K562 (cell line): ENCODE results near the gene FAM193A. TPM values are rescaled to one million over a fixed set of nuclear protein-coding genes. Genes with fewer than 3 reads are reported as not detected.

ENCODE experiments used
- ATAC-seq: fragments of 200-7000 bp; cut with Tn5 transposase; 3 replicates; pipeline ENCODE4 v1.9.1; 2020; ENCODE audit warnings: moderate library complexity
- BruUV-seq: library from RNA; stranded (reverse); fragments of 400-500 nt; replicated peaks from 2 replicates; lab custom pipeline; 2021; lab: Mats Ljungman, UMichigan
- CTCF ChIA-PET: fragments of 300-600 bp; formaldehyde crosslinking; extraction: SDS; loops from one replicate; lab custom pipeline; 2021; ENCODE audit warnings: low intra/inter-chr PET ratio; lab: Yijun Ruan, JAX
- POLR2A ChIA-PET: fragments of 300-600, 350-650 bp; sonication (Branson Sonifier 250); formaldehyde crosslinking; extraction: SDS; loops from one replicate; lab custom pipeline; 2021; ENCODE audit warnings: antibody characterized with exemption, inconsistent platforms; lab: Yijun Ruan, JAX
- DNase-seq, 4 experiments: peaks; one replicate each; pipeline versions ENCODE4 v3.0.0 to v3.0.0-alpha.2; 2011 to 2018; ENCODE audit warnings: low spot score in 3 of 4, mixed read lengths in 3 of 4; ENCODE audit errors: extremely low read depth in 1 of 4
- FAIRE-seq: peaks from 2 replicates; lab custom pipeline; 2011; peaks lifted over from hg19 to GRCh38; lab: Jason Lieb, UNC
- H2AFZ ChIP-seq: 2 replicates; pipeline ENCODE4 v1.6.0; 2011; ENCODE audit warnings: low read depth, low read length, control low read depth, inconsistent platforms
- H3K27ac ChIP-seq: fragments of 200-600 bp; 3 replicates; pipeline ENCODE4 v1.8.0; 2011; ENCODE audit warnings: low read depth, mild to moderate bottlenecking, control low read depth, inconsistent platforms, low read length, moderate library complexity, mixed read lengths; ENCODE audit errors: extremely low read depth
- H3K27me3 ChIP-seq, 2 experiments: fragments of 300-600 bp in 1 of 2; 2 replicates in 1 of 2; 3 replicates in 1 of 2; pipeline versions ENCODE4 v1.6.0 to v1.8.0; 2011; ENCODE audit warnings: inconsistent platforms in 2 of 2, low read length in 2 of 2, mild to moderate bottlenecking in 1 of 2, mixed read lengths in 1 of 2, moderate library complexity in 1 of 2; ENCODE audit not compliant: control insufficient read depth in 2 of 2, insufficient read depth in 2 of 2
- H3K36me3 ChIP-seq: fragments of 300-600 bp; 3 replicates; pipeline ENCODE4 v1.8.0; 2011; ENCODE audit warnings: mild to moderate bottlenecking, low read length, inconsistent platforms; ENCODE audit not compliant: control insufficient read depth, insufficient read depth
- H3K4me1 ChIP-seq, 2 experiments: fragments of 200-600 bp in 1 of 2; replicated peaks in 1 of 2; 2 replicates in 1 of 2; 3 replicates in 1 of 2; pipeline versions ENCODE4 v1.5.1 to v1.8.0; 2011; ENCODE audit warnings: inconsistent platforms in 2 of 2, low read length in 2 of 2, mild to moderate bottlenecking in 1 of 2, mixed read lengths in 1 of 2, moderate library complexity in 1 of 2; ENCODE audit not compliant: control insufficient read depth in 2 of 2, insufficient read depth in 2 of 2
- H3K4me2 ChIP-seq: 2 replicates; pipeline ENCODE4 v1.6.1; 2011; ENCODE audit warnings: low read length, control low read depth, inconsistent platforms, mixed read lengths; ENCODE audit not compliant: insufficient read depth
- H3K4me3 ChIP-seq: fragments of 200-600 bp; sonication (generic), shearing (Covaris generic); 2 replicates; pipeline ENCODE4 v1.5.1; 2016; ENCODE audit warnings: control low read depth, inconsistent platforms
- H3K79me2 ChIP-seq: fragments of 200-600 bp; 3 replicates; pipeline ENCODE4 v1.8.0; 2011; ENCODE audit warnings: low read length, inconsistent platforms; ENCODE audit not compliant: control insufficient read depth, insufficient read depth
- H3K9ac ChIP-seq, 2 experiments: 2 replicates each; pipeline versions ENCODE4 v1.6.0 to v1.6.1; 2011; ENCODE audit warnings: low read depth in 2 of 2, low read length in 2 of 2, control low read depth in 1 of 2, inconsistent platforms in 1 of 2, mild to moderate bottlenecking in 1 of 2, mixed read lengths in 1 of 2; ENCODE audit not compliant: insufficient read depth in 1 of 2
- H3K9me1 ChIP-seq: one replicate; pipeline ENCODE4 v1.6.0; 2011; ENCODE audit warnings: inconsistent platforms, mild to moderate bottlenecking, low read length, moderate library complexity; ENCODE audit not compliant: control insufficient read depth, insufficient read depth
- H3K9me3 ChIP-seq: replicated peaks from 2 replicates; pipeline ENCODE4 v1.5.1; 2011; ENCODE audit warnings: low read depth, low read length, inconsistent platforms; ENCODE audit not compliant: control insufficient read depth, insufficient read depth
- H4K20me1 ChIP-seq: replicated peaks from 2 replicates; pipeline ENCODE4 v1.6.1; 2011; ENCODE audit warnings: low read length, inconsistent platforms, mixed read lengths; ENCODE audit not compliant: control insufficient read depth, insufficient read depth
- HMG20A ChIP-seq: fragments of 450-650 bp; formaldehyde crosslinking; conservative IDR thresholded peaks from 2 replicates; pipeline ENCODE4 v1.4.0; 2020; ENCODE audit warnings: mild to moderate bottlenecking, mixed read lengths
- TEAD4 ChIP-seq, 2 experiments: sonication (generic) in 1 of 2; formaldehyde crosslinking in 1 of 2; IDR thresholded peaks; 2 replicates each; pipeline versions ENCODE4 v1.6.1 to v1.8.0; 2012 to 2022; ENCODE audit warnings: borderline replicate concordance in 1 of 2, inconsistent platforms in 1 of 2, low read length in 1 of 2, mild to moderate bottlenecking in 1 of 2, missing genetic modification reagents in 1 of 2
- ZNF445 ChIP-seq: fragments of 250-450 bp; sonication (Bioruptor Pico); IDR thresholded peaks from 2 replicates; pipeline ENCODE4 v1.4.0; 2020; ENCODE audit warnings: low read depth, mild to moderate bottlenecking, moderate library complexity
- whole genome bisulfite sequencing: fragments of 100-300 bp; shearing (Covaris generic); methylation state at CpG from one replicate; pipeline ENCODE4 v1.1.6; 2016; ENCODE audit warnings: low coverage, mixed read lengths; ENCODE audit not compliant: insufficient coverage; ENCODE audit errors: missing lambda C conversion rate; 5-methylcytosine and 5-hydroxymethylcytosine counted together
- in situ Hi-C: fragments of 300-500 bp; cut with MboI; formaldehyde crosslinking; loops from 4 replicates; pipeline ENCODE4 v1.15.0; 2018; ENCODE audit warnings: inconsistent platforms, mixed read lengths
- intact Hi-C: fragments of 100-400 bp; cut with micrococcal nuclease; formaldehyde crosslinking; loops from 2 replicates; pipeline ENCODE4 v1.14.2; 2022
- polyA plus RNA-seq, 8 experiments: library from polyadenylated mRNA; depleted of rRNA in 4 of 8; stranded (reverse) in 5 of 8; unstranded in 3 of 8; fragments of >200 nt; fragmentation: Nextera tagmentation in 2 of 8; fragmentation: Illumina TruSeq in 1 of 8; extraction: Ambion mirVana in 2 of 8; extraction: Trizol in 1 of 8; gene quantifications; 2 replicates each; pipeline versions ENCODE4 v1.2.1 to v1.2.3, GENCODE V29; 2011 to 2014; ENCODE audit warnings: inconsistent platforms in 1 of 8, missing spikeins in 1 of 8
- total RNA-seq, 7 experiments: library from RNA; depleted of rRNA in 6 of 7; stranded (reverse); fragments of >200 nt in 6 of 7; fragmentation: Illumina TruSeq in 2 of 7; extraction: Trizol in 2 of 7; gene quantifications; 2 replicates each; pipeline versions ENCODE4 v1.2.1 to v1.2.3, GENCODE V29; 2011 to 2021; ENCODE audit warnings: low replicate concordance in 1 of 7
- TF ChIP-seq, protein P1 (sequence below): sonication (generic); formaldehyde crosslinking; IDR thresholded peaks from 2 replicates; pipeline ENCODE4 v1.8.0; 2022; ENCODE audit warnings: mild to moderate bottlenecking, missing genetic modification reagents
- TF ChIP-seq, protein P2 (sequence below): sonication (generic); formaldehyde crosslinking; IDR thresholded peaks from 2 replicates; pipeline ENCODE4 v1.8.1; 2023; ENCODE audit warnings: mild to moderate bottlenecking, missing genetic modification reagents, moderate library complexity
- TF ChIP-seq, protein P3 (sequence below): fragments of 250-450 bp; sonication (Bioruptor Pico); IDR thresholded peaks from 2 replicates; pipeline ENCODE4 v1.5.0; 2021; ENCODE audit warnings: mild to moderate bottlenecking, moderate library complexity

The FAM193A gene
- total and polyA plus RNA-seq, 9 of the 15 experiments (the other 6 are each of a cell fraction or from before 2014, with no cell fraction given), result 0.46 to 24.6 (median 9.6) TPM

DNA sequence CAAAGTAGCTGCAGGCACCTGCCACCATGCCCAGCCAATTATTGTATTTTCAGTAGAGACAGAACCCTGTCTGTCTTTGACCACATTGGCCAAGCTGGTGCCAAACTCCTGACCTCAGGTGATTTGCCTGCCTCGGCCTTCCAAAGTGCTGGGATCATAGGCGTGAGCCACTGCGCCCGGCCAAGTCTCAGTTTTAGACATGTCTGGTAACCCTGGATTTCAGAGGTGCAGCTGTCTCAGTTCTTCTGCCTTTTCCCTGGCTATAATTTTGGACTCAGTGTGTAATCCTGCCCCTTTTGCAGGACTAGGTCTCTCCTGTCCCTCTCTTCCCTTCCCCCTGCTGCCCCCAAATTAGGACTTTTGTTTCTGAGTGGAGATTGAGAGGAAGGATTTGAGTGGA lies 46.6 kb downstream of the FAM193A start:
- in situ Hi-C loops, result no loop called here
- no peak for DNase-seq
- Histone ChIP-seq H3K27me3 (no peaks in the 10 kb centered on the region), H3K4me3 (no peak overlapping the region), H3K79me2 (peaks cover 89% of the 10 kb centered on the region), H3K27ac (no peak overlapping the region), H3K4me1 (peaks cover 7 to 8% of the 10 kb centered on the region in 2 experiments; a peak in 3 of 5 replicates), H2AFZ (no peak overlapping the region), H3K9me1 (peaks cover 4% of the 10 kb centered on the region), H3K9ac (peak overlapping the region in 1 of 2 experiments; percentile 29; a peak in 2 of 4 replicates), H4K20me1 (peaks cover 34% of the 10 kb centered on the region), H3K9me3 (no peaks in the 10 kb centered on the region), H3K4me2 (no peak overlapping the region), H3K36me3 (no peaks in the 10 kb centered on the region)
- ChIA-PET POLR2A (interaction anchor here (1.1 to 1.8 kb wide), 2 partner anchors 10 to 11 kb away, joined by 6 to 8 read pairs; no protein-coding TSS in a partner anchor), CTCF (no interaction called here)
- peak; percentile 29; the same call in 2 of the 3 replicates for ATAC-seq
- no TSS peak for BruUV-seq
- no peak for FAIRE-seq
- WGBS, result 76% methylated on average over 4 of the region's 4 CpGs
- intact Hi-C loops, result no loop called here
- no peak for TF ChIP-seq HMG20A (CRISPR knock-in tag)
- TF ChIP-seq, protein P1, sequence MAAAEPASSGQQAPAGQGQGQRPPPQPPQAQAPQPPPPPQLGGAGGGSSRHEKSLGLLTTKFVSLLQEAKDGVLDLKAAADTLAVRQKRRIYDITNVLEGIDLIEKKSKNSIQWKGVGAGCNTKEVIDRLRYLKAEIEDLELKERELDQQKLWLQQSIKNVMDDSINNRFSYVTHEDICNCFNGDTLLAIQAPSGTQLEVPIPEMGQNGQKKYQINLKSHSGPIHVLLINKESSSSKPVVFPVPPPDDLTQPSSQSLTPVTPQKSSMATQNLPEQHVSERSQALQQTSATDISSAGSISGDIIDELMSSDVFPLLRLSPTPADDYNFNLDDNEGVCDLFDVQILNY (CRISPR knock-in tag), result no peak
- TF ChIP-seq, protein P2, sequence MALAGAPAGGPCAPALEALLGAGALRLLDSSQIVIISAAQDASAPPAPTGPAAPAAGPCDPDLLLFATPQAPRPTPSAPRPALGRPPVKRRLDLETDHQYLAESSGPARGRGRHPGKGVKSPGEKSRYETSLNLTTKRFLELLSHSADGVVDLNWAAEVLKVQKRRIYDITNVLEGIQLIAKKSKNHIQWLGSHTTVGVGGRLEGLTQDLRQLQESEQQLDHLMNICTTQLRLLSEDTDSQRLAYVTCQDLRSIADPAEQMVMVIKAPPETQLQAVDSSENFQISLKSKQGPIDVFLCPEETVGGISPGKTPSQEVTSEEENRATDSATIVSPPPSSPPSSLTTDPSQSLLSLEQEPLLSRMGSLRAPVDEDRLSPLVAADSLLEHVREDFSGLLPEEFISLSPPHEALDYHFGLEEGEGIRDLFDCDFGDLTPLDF (CRISPR knock-in tag), result no peak
- no peak for TF ChIP-seq TEAD4 (IDR thresholded peaks at IDR 0.05; ENCODE audit: low read length)
- TF ChIP-seq TEAD4 (CRISPR knock-in tag; IDR thresholded peaks at IDR 0.05; ENCODE audit: borderline replicate concordance), result no peak
- no peak for TF ChIP-seq ZNF445
- TF ChIP-seq, protein P3, sequence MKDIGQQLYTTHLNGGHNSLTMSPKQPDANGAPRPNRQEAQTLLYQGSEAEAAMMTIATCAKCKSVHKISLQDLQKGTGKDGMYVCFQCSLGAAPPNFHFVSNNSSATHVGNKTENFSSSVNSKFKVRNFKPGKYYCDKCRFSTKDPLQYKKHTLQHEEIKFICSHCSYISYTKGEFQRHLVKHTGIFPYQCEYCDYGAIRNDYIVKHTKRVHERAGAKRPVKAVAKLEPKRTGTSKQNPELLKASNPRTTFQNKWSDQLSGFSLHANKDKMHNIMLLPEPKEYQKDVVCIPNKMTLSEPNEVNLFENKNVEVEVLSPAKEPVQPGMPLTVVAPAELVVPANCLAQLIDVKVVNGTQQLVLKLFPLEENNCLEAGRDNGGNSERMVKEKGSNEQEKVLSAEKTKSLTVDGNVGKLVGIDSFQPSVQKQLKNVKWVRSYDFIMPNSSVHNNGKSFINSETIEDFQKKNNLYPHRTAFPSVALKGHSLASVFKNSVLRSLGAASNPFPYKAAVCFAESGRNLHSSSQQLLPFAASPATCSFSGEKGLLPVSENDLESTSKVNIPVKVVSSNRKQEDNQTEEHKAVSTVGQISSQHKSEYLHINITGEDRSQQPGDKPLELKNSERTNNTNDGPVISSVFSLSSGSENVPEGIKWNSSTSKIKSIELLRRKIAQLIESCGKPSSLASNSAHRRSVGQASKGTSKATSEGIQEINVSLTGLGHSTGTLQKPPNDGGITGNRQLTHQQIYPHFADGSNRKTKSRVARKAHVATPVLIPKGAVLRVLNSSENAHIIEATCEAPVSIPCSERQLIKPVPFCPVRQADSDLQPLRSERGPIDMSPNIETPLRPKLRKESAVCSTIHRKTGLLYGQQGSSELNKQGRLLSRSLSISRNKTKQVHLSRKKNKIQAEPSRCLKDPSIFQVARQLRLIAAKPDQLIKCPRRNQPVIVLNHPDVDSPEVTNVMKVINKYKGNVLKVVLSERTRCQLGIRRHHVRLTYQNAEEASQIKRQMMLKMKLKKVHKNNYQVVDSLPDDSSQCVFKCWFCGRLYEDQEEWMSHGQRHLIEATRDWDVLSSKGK (CRISPR knock-in tag), result no peak
